Mesothelial cell of epicardium (in vitro differentiated cells): Measurements from ENCODE around the gene XRCC3. TPM values are rescaled to one million over a fixed set of nuclear protein-coding genes. Genes with fewer than 3 reads are reported as not detected.

Experiments used
- DNase-seq, 2 experiments: peaks; one replicate each; pipeline ENCODE4 v3.0.0; 2021; ENCODE audit warnings: low spot score in 2 of 2; ENCODE audit not compliant: unreplicated experiment in 2 of 2
- H3K27ac Mint-ChIP-seq: 2 replicates; pipeline ENCODE4 v1.8.0; 2021; ENCODE audit warnings: mixed read lengths
- H3K27me3 Mint-ChIP-seq: 2 replicates; pipeline ENCODE4 v1.8.0; 2021; ENCODE audit warnings: low read depth, mixed read lengths
- H3K36me3 Mint-ChIP-seq: 2 replicates; pipeline ENCODE4 v1.8.0; 2021; ENCODE audit warnings: mixed read lengths
- H3K4me1 Mint-ChIP-seq: 2 replicates; pipeline ENCODE4 v1.8.0; 2021; ENCODE audit warnings: mixed read lengths
- H3K4me3 Mint-ChIP-seq: 2 replicates; pipeline ENCODE4 v1.8.0; 2021; ENCODE audit warnings: mild to moderate bottlenecking, moderate library complexity, mixed read lengths
- H3K9me3 Mint-ChIP-seq: 2 replicates; pipeline ENCODE4 v1.8.0; 2021; ENCODE audit warnings: mixed read lengths
- total RNA-seq: library from RNA; stranded (reverse); gene quantifications from 3 replicates; pipeline ENCODE4 v1.2.1, GENCODE V29; 2021
- TF ChIP-seq, protein P1 (sequence below): fragments of 200-600 bp; sonication (generic); IDR thresholded peaks from one replicate; pipeline ENCODE4 v1.5.0; 2021; ENCODE audit warnings: antibody characterized with exemption; ENCODE audit not compliant: unreplicated experiment

The XRCC3 gene
- total RNA-seq, 1 donor from 2014 or later: 19.7 TPM

DNA sequence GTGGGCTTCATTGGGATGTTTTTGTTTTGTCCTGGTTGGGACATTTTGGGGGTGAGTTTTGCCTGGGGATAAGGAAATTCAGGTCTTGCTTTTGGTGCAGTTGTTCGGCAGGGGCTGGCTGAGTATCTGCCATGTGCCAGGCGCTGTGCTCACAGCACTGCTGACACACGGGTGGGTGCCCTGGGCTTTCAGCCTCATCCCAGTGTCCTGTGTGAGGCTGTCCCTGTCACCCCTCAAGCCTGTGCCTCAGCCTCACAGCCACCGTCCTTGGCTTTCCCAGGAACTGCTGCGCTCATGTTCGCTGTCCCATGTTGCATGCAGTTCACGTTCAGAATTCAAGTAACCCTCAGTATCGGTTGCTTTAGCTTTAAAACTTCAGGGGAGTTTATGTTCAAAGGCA lies 24.9 kb downstream of the XRCC3 start:
- TF ChIP-seq, protein P1, sequence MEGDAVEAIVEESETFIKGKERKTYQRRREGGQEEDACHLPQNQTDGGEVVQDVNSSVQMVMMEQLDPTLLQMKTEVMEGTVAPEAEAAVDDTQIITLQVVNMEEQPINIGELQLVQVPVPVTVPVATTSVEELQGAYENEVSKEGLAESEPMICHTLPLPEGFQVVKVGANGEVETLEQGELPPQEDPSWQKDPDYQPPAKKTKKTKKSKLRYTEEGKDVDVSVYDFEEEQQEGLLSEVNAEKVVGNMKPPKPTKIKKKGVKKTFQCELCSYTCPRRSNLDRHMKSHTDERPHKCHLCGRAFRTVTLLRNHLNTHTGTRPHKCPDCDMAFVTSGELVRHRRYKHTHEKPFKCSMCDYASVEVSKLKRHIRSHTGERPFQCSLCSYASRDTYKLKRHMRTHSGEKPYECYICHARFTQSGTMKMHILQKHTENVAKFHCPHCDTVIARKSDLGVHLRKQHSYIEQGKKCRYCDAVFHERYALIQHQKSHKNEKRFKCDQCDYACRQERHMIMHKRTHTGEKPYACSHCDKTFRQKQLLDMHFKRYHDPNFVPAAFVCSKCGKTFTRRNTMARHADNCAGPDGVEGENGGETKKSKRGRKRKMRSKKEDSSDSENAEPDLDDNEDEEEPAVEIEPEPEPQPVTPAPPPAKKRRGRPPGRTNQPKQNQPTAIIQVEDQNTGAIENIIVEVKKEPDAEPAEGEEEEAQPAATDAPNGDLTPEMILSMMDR: no peak
- Mint-ChIP-seq H3K4me3 (no peak overlapping the region), H3K4me1 (peaks cover under 1% of the 10 kb centered on the region), H3K9me3 (no peaks in the 10 kb centered on the region), H3K36me3 (peaks cover 16% of the 10 kb centered on the region), H3K27me3 (no peaks in the 10 kb centered on the region), H3K27ac (no peak overlapping the region)
- no peak for DNase-seq

DNA sequence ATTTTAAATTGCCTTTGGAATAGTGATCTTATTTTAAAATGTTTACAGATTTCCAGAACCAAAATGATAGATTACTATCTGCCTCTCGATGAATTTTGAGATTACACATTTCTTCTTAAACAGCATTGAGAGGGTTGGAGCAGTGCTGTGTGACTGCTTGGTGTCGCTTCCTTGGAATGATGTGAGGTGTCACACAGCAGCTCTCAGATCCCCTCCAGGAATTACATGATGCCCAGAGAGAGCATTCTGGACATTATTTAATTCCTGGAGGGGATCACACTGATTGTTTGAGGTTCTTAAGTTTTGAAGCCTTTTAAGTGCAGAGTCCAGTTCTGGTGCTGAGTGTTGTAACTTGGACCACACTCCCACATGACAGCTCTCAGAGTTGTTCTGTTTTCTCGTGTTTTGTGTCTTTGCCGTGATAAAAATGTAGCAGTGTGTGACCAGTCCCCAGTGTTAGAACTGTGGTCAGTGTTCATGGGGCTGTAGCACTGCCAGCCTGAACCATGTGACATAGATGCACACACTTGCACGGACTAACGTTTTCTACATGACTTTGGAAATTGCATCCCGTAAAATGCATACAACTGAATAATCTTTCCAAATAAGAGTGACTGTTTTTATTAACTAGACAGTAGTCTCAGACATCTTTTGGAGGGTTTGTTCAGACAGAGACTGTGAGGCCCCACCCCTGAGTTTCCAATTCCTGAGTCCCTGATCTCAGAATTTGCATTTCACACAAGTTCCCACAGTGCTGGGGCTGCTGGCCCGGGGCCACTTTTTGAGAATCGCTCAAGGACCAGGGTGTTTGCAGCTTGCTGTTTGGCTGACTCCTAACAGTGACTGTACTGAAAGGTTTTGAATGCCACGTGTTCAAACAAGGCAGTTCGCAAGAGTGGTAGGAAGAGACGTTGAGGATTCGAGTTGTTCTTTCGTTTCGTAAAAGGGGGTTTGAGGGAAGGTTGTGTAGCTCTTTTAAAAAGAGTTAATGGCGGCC lies 26.0 kb downstream of the XRCC3 start:
- Mint-ChIP-seq H3K27ac (peak overlapping the region; percentile 15), H3K36me3 (peaks cover 16% of the 10 kb centered on the region), H3K4me3 (no peak overlapping the region), H3K9me3 (no peaks in the 10 kb centered on the region), H3K27me3 (no peaks in the 10 kb centered on the region), H3K4me1 (no peaks in the 10 kb centered on the region)
- TF ChIP-seq, protein P1: no peak
- DNase-seq: no peak

DNA sequence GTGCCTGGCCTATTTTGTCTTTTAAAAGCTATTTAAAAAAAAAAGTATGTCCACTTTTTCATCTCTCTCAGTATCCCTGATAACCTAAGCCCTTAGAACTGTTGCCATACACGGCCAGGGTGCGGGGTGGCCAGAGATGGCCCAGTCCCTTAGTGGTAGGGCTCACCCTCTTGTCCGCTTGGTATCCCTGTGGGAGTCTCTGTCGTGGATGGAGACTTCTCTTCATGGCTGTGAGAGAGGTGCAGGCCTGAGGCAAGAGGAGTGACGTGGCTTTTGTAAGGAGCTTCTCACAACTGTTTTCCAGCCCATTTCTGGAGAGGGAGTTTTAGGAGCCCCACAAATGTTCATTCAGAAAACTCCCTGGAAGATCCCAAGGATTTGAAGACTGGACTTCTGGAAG lies 26.8 kb downstream of the XRCC3 start:
- no peaks in the 10 kb centered on the region for H3K27me3 Mint-ChIP-seq
- H3K36me3 Mint-ChIP-seq: peaks cover 13% of the 10 kb centered on the region
- H3K4me1 Mint-ChIP-seq: no peaks in the 10 kb centered on the region
- no peaks in the 10 kb centered on the region for H3K9me3 Mint-ChIP-seq
- H3K27ac Mint-ChIP-seq: no peak overlapping the region
- TF ChIP-seq, protein P1: no peak
- H3K4me3 Mint-ChIP-seq: no peak overlapping the region
- DNase-seq: no peak

DNA sequence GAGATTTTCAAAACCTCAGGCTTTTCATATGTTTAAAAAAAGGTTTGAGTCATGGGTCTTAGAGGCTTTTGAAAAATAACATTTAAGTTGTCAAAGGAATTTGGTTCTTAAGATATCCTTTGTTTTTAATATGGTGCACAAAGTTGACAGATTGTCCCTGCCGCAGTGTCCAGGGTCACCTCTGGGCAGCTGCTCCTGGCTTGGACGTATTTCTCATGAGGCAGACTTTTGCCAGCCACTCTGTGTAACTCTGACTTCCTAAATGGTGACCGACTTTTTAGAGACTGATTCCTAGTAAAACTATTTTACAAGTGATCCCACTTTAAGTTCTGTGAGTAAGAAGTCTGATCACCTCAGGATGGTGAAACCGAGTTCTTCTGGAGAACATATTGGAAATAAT lies 27.5 kb downstream of the XRCC3 start:
- Mint-ChIP-seq H3K27me3 (no peaks in the 10 kb centered on the region), H3K9me3 (no peaks in the 10 kb centered on the region), H3K4me3 (no peak overlapping the region), H3K36me3 (peaks cover 13% of the 10 kb centered on the region), H3K4me1 (no peaks in the 10 kb centered on the region), H3K27ac (no peak overlapping the region)
- TF ChIP-seq, protein P1: no peak
- DNase-seq: no peak

DNA sequence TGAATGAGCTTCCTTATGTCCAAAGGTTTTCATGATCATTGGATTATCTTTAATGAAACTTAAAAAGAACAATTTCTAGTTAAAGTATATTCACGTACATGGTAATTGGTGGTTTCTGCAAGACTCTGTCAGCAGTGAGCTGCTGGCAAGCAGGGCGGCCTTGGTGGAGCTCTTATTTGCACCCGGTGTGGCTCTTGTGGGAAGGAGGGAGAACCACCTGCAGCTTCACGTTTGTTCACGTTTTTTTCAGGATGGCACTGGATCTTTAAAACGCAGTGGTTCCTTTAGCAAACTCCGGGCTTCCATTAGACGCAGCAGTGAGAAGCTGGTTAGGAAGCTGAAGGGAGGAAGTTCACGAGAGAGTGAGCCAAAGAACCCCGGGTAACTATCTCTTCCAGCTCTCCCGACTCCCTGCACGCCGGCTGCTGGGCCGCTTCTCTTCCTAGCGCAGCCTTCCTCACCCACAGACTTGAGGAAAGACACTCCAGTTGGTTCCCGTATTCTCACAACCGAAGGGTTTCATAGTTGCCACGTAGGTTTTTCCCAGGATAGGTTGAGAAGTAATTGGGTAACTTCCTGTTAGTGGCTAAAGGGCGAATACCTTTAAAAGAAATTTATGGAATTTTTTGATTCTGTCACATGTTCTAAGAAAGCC lies 28.3 kb downstream of the XRCC3 start:
- H3K36me3 Mint-ChIP-seq: peaks cover 13% of the 10 kb centered on the region

More for the DNA sequence above, 28.3 kb downstream of the XRCC3 start:
- Mint-ChIP-seq H3K27me3 (no peaks in the 10 kb centered on the region), H3K4me1 (no peaks in the 10 kb centered on the region), H3K4me3 (no peak overlapping the region), H3K9me3 (no peaks in the 10 kb centered on the region), H3K27ac (peak overlapping the region; percentile 72)
- TF ChIP-seq, protein P1: no peak
- no peak for DNase-seq
